HG03469 (cell line): ENCODE measurements around the gene NHLH1.

ENCODE experiments used
- ATAC-seq: cut with Tn5 transposase; IDR thresholded peaks from one replicate; pipeline ENCODE4 v1.9.1; 2021; ENCODE audit warnings: mild to moderate bottlenecking, moderate library complexity, moderate number of reproducible peaks; ENCODE audit not compliant: unreplicated experiment

NHLH1 gene

GRCh38 chr1:160357286-160358002 lies 9.4 kb upstream of the NHLH1 start:
- no peak for ATAC-seq

GRCh38 chr1:160358073-160358472 lies 8.8 kb upstream of the NHLH1 start:
- ATAC-seq: no peak

- ATAC-seq: no peak
Measured at GRCh38 chr1:160359559-160360226, 7.2 kb upstream of the NHLH1 start.

- no peak for ATAC-seq
Measured at GRCh38 chr1:160360227-160360695, 6.6 kb upstream of the NHLH1 start.

- no peak for ATAC-seq
Measured at GRCh38 chr1:160361199-160361598, 5.7 kb upstream of the NHLH1 start.

- ATAC-seq: no peak
Measured at GRCh38 chr1:160361814-160362167, 5.1 kb upstream of the NHLH1 start.

- no peak for ATAC-seq
Measured at GRCh38 chr1:160362168-160362957, 4.5 kb upstream of the NHLH1 start.

- no peak for ATAC-seq
Measured at GRCh38 chr1:160363010-160363409, 3.9 kb upstream of the NHLH1 start.

GRCh38 chr1:160363951-160364735 lies 2.7 kb upstream of the NHLH1 start:
- no peak for ATAC-seq

GRCh38 chr1:160365325-160365724 lies 1.5 kb upstream of the NHLH1 start:
- ATAC-seq: no peak

GRCh38 chr1:160367516-160367900 lies 637 bp downstream of the NHLH1 start:
- ATAC-seq: no peak

- ATAC-seq: no peak
Measured at GRCh38 chr1:160367934-160368923, 1.4 kb downstream of the NHLH1 start.

GRCh38 chr1:160369087-160369486 lies 2.2 kb downstream of the NHLH1 start:
- no peak for ATAC-seq

GRCh38 chr1:160370561-160371345 lies 3.9 kb downstream of the NHLH1 start:
- ATAC-seq: no peak

GRCh38 chr1:160371346-160371631 lies 4.4 kb downstream of the NHLH1 start:
- ATAC-seq: no peak

- no peak for ATAC-seq
Measured at GRCh38 chr1:160371756-160372155, 4.9 kb downstream of the NHLH1 start.

- ATAC-seq: no peak
Measured at GRCh38 chr1:160373696-160374095, 6.8 kb downstream of the NHLH1 start.

- no peak for ATAC-seq
Measured at GRCh38 chr1:160374306-160375110, 7.6 kb downstream of the NHLH1 start.
